Measurements from ENCODE around the gene MPRIP.

Gene MPRIP

GRCh38 chr17:17143501-17143900 is 101.2 kb downstream of the MPRIP start:
- no peak overlapping the region for H3K4me3 ChIP-seq (ENCODE audit: low read depth in 1 of 2, low read length in 1 of 2)
- H3K9me3 ChIP-seq: no peaks in the 10 kb centered on the region
- no peaks in the 10 kb centered on the region for H3K27me3 ChIP-seq
- H3K27ac ChIP-seq: no peak overlapping the region
- peaks cover 32% of the 10 kb centered on the region for H3K36me3 ChIP-seq
- TF ChIP-seq CTCF (IDR thresholded peaks at IDR 0.05): no peak
- H3K4me1 ChIP-seq (ENCODE audit: control insufficient read depth in 1 of 2, insufficient read depth in 1 of 2, low read depth in 1 of 2, low read length in 1 of 2): peaks cover 1 to 3% of the 10 kb centered on the region in 2 experiments

GRCh38 chr17:17144061-17144460 is 101.8 kb downstream of the MPRIP start:
- peaks cover 27% of the 10 kb centered on the region for H3K36me3 ChIP-seq

GRCh38 chr17:17144916-17145665 is 102.8 kb downstream of the MPRIP start:
- peaks cover 20% of the 10 kb centered on the region for H3K36me3 ChIP-seq

More at GRCh38 chr17:17144061-17144460, 101.8 kb downstream of the MPRIP start:
- Histone ChIP-seq H3K4me1 (ENCODE audit: control insufficient read depth in 1 of 2, insufficient read depth in 1 of 2, low read depth in 1 of 2, low read length in 1 of 2) (peaks cover 7 to 8% of the 10 kb centered on the region in 2 experiments), H3K9me3 (no peaks in the 10 kb centered on the region), H3K4me3 (ENCODE audit: low read depth in 1 of 2, low read length in 1 of 2) (no peak overlapping the region), H3K27ac (no peak overlapping the region), H3K27me3 (no peaks in the 10 kb centered on the region)
- TF ChIP-seq CTCF (IDR thresholded peaks at IDR 0.05): no peak

GRCh38 chr17:17146786-17147406 is 104.6 kb downstream of the MPRIP start:
- Histone ChIP-seq H3K27me3 (no peaks in the 10 kb centered on the region), H3K27ac (no peak overlapping the region), H3K36me3 (peaks cover 20% of the 10 kb centered on the region), H3K9me3 (no peaks in the 10 kb centered on the region), H3K4me3 (ENCODE audit: low read depth in 1 of 2, low read length in 1 of 2) (no peak overlapping the region), H3K4me1 (ENCODE audit: control insufficient read depth in 1 of 2, insufficient read depth in 1 of 2, low read depth in 1 of 2, low read length in 1 of 2) (peaks cover 29 to 34% of the 10 kb centered on the region in 2 experiments)
- no peak for TF ChIP-seq CTCF (IDR thresholded peaks at IDR 0.05)

More at GRCh38 chr17:17144916-17145665, 102.8 kb downstream of the MPRIP start:
- H3K27ac ChIP-seq: no peak overlapping the region
- no peaks in the 10 kb centered on the region for H3K27me3 ChIP-seq
- H3K9me3 ChIP-seq: no peaks in the 10 kb centered on the region
- H3K4me1 ChIP-seq (ENCODE audit: control insufficient read depth in 1 of 2, insufficient read depth in 1 of 2, low read depth in 1 of 2, low read length in 1 of 2): peaks cover 15 to 16% of the 10 kb centered on the region in 2 experiments
- no peak overlapping the region for H3K4me3 ChIP-seq (ENCODE audit: low read depth in 1 of 2, low read length in 1 of 2)
- TF ChIP-seq CTCF (IDR thresholded peaks at IDR 0.05): no peak

GRCh38 chr17:17147821-17148220 is 105.6 kb downstream of the MPRIP start:
- Histone ChIP-seq H3K9me3 (no peaks in the 10 kb centered on the region), H3K36me3 (peaks cover 17% of the 10 kb centered on the region), H3K27ac (no peak overlapping the region), H3K4me3 (ENCODE audit: low read depth in 1 of 2, low read length in 1 of 2) (no peak overlapping the region), H3K4me1 (ENCODE audit: control insufficient read depth in 1 of 2, insufficient read depth in 1 of 2, low read depth in 1 of 2, low read length in 1 of 2) (peaks cover 34 to 43% of the 10 kb centered on the region in 2 experiments), H3K27me3 (no peaks in the 10 kb centered on the region)
- no peak for TF ChIP-seq CTCF (IDR thresholded peaks at IDR 0.05)

Measured in neutrophil (primary cell).